NCI-H526 (cell line): ENCODE measurements around the gene ZNF600.
A peak's percentile ranks its signal among the peaks of the same experiment; 100 is the strongest.
"Not testable (repeated sequence)": the region's sequence is repeated elsewhere in the genome, so short reads cannot be mapped to it uniquely, and the experiment has no call there.

Experiments used
- DNase-seq, 2 experiments: peaks; one replicate each; lab custom pipeline; 2025; lab: John Stamatoyannopoulos, UW

The ZNF600 gene

DNA sequence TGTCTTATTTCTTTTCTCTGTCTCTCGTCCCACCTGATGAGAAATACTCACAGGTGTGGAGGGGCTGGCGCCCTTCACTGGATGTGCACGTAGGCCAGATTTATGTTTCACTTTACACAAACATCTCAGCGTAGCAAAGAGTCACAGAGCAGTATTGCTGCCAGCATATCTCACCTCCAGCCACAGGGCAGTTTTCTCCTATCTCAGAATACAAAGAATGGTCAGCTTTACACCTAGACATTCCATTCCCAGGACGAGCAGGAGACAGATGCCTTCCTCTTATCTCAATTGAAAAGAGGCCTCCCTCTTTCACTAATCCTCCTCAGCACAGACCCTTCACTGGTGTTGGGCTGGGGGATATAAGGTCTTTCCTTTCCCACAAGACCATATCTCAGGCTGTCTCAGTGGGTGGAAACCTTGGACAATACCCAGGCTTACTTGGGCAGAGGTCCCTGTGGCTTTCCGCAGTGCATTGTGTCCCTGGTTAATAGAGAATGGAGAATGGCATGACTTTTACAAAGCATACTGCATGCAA is 44.6 kb downstream of the ZNF600 start:
- no peak for DNase-seq

DNA sequence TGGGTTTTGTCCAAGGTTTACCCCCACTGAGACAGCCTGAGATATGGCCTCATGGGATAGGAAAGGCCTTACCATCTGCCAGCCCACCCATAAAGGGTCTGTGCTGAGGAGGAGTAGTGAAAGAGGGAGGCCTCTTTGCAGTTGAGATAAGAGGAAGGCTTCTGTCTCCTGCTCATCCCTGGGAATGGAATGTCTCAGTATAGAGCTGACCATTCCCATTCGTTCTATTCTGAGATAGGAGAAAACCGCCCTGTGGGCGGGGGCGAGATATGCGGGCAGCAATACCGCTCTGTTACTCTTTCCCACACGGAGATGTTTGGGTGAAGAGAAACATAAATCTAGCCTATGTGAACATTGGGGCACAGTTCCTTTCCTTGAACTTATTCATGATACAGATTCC is 45.2 kb downstream of the ZNF600 start:
- DNase-seq: not testable (repeated sequence)

DNA sequence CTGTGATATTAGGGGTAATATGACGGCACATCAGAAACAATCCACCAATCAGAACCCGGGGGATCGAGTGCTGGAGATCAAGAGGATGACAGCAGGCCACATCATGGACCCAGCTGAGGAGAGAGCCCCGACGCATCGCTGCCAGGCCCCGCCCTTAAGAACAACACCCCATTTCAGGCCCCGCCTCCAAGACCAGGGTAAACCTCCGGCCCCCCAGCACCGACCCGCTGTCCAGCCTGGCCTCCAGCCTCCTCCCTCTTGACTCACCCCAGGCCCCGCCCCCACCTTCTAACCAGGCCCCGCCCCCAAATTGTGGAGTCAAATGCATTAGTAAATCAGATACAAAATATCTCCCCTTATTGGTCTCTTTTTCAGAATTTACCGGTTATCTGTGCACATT is 47.0 kb downstream of the ZNF600 start:
- no peak for DNase-seq

DNA sequence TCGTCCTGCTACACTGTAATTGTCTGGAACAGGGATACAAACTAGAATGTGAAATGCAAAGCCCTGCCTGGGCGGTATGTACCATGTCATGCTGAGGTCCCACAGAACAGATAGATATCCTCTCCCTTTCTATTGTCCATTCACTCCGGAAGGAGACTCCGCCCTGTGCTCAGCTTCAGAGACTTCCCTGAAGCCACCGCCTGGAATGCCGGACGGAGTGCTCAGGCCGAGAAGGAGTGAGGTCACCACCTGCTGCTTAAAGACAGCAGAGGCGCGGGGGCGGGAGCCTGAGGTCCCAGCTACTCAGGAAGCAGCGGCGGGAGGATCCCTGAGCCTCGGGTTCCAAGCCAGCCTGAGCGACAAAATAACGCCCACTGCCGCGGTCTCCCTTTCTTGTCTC is 50.9 kb downstream of the ZNF600 start:
- DNase-seq: peak in 1 of 2 experiments; percentile 21

DNA sequence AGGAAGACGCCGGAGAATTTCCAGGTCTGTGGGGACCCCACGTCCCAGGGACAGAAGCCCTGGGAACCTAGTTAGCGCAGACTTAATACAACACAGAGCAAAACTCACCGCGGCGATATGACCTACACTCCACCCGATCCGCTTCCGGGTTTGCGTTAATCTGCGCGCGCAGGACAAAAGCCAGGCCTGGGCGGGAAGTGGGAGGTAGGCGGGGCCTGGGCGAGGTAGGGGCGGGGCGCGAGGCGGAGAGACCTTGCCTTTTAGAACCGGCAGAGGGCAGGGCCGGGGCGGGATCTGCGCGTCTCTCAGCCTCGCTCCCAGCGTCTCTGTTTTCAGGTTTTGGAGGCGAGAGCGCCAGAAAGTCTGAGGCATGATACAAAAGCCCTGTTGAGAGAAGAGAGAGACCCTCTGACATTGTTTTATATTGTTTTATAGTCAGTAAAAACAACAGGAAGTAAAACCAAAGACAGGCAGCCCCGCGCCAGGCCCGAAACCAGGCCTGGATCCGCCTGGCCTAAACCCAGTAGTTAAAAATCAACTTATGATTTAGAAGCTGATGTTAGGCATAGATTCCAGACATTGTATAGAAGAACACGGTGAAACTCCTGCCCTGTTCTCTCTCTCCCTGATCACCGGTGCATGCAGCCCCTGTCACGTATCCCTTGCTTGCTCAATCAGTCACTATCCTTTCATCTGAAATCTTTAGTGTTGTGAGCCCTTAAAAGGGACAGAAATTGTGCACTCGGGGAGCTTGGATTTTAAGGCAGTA is 51.5 kb downstream of the ZNF600 start, which contains the start of gene ZNF611:
TSS of gene ZNF611 (minus strand) at position 152 of the 769 bp plus-strand sequence. CDS start 19,150 bp downstream, outside the sequence.
- DNase-seq: peak; percentile 94 to 99

DNA sequence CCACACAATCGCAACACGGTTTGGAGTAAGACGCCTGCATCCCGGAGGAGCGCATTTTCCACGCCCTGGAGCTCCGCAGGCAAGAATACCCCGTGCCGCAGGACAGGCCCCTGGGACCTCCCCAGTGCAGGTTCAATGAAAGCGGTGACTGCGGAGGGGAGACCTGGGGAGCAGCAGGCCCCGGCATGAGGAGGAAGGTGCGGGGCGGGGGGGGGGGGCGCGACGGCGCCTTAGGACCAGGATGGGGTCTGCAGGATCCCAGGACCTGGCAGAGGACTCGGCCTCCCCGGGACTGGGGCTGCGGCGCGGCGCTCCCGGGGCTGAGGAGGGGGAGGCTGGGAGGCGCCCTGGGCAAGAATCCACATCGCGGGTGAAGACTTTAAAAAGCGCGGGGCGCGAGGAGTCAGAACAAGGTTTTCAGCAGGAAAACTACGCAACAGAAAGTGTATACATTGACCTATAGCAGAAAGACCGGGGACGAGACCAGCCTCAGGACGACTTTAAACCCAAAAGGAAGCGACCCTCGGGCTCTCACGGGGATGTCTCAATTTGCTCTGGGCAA is 52.2 kb downstream of the ZNF600 start:
- DNase-seq: peak; percentile 16 to 67

DNA sequence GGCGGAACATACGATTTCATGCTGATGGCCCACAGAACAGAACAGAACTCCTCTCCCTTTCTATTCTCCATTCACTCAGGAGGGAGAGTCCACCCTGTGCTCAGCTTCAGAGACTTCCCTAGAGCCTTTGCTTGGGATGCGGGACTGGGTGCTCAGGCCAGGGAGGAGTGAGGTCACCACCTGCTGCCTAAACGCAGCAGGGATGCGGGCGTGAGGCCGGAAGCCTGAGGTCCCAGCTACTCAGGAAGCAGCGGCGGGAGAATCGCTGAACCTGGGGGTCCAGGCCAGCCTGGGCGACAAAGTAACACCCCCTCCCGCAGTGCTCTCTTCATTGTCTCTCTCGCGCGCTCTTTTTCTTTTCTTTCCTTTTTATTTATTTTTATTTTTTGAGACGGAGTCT is 60.5 kb downstream of the ZNF600 start:
- not testable (repeated sequence) for DNase-seq

DNA sequence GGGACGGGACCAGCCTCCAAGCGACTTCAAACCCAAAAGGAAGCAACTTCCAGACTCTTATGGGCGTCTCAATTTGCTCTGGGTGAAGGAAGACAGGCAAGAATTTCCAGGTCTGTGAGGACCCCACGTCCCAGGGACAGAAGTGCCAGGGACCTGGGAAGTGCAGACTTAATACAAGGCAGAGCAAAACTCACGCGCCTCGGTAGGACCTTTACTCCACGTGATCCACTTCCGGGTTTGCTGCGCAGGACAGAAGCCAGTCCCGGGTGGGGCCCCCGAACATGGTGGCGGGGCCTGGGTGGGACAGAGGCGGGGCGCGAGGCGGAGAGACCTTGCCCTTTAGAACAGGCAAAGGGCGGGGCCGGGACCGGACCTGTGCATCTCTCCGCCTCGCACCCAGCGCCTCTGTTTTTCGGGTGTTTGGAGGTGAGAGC is 61.0 kb downstream of the ZNF600 start:
- no peak for DNase-seq

DNA sequence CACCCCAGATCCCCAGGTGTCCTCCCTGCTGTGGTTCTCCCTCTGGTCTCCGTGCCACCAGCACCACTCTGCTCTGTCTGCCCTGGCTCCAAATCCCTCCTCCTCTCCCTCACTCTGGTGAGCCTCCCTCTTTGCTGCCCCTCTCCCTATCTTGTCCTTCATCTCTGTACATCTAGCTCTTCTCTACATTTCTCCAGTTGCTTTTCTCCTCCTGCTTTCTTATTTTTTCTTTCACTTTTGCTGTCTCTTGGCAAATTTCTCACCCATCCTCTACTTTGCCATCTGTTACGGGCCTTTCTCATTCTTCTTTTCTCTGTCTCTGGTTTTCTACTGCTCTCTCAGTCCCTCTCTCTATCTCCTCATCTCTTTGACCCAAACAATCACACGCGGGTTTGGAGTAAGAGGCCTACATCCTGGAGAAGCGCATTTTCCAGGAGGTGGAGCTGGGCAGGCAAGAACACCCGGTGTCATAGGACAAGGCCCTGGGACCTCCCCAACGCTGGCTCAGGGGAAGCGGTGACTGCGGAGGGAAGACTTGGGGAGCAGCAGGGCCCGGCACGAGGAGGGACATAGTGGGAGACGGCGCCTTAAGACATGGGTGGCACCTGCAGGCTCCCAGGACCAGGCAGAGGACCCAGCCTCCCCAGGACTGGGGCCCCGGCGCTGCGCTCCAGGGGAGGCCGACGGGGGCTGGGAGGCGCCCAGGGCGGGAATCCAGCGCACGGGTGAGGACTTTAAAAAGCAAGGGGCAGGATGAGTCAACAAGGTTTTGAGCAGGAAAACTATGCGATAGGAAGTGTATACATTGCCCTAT is 61.7 kb downstream of the ZNF600 start:
- no peak for DNase-seq

DNA sequence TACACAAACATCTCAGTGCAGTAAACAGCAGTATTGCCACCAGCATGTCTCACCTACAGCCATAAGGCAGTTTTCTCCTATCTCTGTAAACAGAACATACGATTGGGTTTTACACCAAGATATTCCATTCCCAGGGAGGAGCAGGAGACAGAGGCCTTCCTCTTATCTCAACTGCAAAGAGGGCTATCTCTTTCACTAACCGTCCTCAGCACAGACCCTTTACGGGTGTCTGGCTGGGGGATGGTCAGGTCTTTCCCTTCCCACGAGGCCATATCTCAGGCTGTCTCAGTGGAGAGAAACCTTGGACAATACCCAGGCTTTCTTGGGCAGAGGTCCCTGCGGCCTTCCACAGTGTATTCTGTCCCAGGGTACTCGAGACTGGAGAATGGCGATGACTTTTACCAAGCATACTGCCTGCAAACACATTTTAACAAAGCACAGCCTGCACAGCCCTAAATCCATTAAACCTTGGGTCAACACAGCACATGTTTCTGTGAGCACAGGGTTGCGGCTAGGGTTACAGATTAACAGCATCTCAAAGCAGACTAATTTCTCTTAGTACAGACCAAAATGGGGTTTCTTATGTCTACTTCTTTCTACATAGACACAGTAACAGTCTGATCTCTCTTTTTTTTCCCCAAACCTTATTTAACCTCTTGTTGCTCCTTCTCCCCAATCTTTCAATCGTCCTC is 62.5 kb downstream of the ZNF600 start:
- DNase-seq: not testable (repeated sequence)

DNA sequence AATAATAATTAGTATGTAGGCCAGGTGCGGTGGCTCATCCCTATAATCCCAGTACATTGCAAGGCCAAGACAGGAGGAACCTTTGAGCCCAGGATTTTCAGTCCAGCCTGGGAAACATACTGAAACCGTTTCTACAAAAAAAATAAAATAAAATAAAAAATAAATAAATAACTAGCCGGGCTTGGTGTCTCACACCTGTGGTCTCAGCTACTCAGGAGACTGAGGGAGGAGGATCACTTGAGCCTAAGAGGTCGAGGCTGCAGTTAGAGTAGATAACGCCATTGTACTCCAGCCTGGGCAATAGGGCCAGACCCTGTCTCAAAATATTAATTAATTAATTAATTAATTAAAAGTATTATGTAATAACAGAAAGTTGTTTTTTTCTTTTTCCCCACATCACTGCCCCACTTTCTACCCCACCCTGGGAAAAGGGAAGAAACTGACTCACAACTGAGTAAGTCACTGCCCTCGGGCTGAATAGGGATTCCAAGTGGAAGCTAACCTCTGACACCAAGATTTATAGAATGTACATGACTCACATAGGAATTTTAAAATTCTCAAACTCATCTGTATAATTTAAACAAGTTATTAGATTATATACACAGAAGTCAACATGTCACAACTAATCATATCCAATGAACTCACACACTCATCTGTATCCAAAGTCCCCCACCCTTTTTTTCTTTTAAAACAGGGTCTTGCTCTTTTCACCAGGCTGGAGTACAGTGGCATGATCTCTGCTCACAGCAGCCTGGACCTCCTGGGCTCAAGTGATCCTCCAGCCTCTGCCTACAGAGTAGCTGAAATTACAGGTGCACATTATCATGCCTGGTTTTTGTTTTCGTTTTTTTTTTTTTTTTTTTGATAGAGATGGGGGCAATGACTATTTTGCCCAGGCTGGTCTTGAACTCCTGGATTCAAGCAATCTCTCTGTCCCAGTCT is 64.3 kb downstream of the ZNF600 start:
- no peak for DNase-seq

DNA sequence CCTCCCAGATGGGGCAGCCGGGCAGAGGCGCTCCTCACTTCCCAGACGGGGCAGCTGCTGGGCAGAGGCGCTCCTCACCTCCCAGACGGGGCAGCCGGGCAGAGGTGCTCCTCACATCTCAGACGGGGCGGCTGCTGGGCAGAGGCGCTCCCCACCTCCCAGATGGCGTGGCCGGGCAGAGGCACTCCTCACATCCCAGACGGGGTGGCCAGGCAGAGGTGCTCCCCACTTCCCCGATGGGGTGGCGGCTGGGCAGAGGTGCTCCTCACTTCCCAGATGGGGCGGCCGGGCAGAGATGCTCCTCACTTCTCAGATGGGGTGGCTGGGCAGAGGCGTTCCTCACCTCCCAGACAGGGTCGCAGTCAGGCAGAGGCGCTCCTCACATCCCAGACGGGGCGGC is 66.0 kb downstream of the ZNF600 start:
- DNase-seq: not testable (repeated sequence)

DNA sequence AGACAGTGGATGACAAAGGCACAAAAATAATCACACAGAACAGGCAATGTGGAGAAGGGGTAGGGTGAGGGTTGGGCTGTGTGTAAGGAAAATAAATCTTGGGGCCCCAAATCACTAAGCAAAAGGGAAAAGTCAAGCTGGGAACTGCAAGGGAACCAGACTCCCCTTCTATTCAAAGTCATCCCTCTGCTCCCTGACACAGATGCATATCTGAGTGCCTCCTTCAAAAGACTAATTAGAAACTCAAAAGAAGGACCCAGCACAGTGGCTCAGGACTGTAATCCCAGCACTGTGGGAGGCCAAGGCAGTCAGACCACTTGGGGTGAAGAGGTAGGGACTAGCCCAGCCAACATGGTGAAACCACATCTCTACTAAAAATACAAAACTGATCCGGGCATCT is 70.1 kb downstream of the ZNF600 start:
- no peak for DNase-seq

DNA sequence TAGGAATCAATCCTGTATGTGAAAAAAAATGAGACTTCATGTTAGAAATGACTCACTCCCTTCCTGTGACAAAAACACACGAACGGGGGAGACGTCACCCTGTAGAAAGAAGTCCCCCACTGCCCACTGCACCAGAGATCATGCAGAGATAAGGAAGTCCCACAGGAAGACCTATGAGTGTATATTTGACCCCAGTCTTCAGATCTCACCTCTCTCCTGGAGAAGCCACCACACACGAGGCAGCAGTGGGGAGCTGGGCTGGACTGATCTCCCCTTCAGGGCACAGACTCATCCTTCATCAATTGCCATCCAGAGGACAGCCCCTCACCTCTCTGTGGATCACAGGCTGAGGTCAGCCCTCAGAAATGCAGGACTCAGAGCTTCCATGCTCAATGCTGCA is 70.7 kb downstream of the ZNF600 start:
- not testable (repeated sequence) for DNase-seq

DNA sequence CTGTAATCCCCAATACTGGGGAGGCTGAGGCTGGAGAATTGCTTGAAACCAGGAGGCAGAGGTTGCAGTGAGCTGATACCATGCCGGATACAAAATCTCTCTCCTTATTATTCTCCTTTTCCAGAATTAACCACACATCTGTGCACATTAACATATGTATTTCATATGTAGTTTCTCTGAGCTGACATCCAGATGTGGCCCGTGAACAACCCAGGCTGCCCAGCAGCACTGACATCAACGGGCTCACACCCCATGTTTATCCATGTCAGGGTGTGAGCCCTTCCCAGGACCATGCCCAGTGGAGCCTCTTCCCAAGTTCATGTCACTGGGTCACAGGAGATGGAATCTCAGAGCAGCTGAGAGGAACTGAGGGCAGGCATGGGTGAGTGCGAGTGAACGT is 71.3 kb downstream of the ZNF600 start:
- not testable (repeated sequence) for DNase-seq
